CD4-positive, CD25-positive, alpha-beta regulatory T cell (primary cell): ENCODE results near the gene NPR1. TPM values are rescaled to one million over a fixed set of nuclear protein-coding genes. Genes with fewer than 3 reads are reported as not detected.
A peak's percentile ranks its signal among the peaks of the same experiment; 100 is the strongest.

Source experiments
- ATAC-seq, 2 donors: fragments of 150-1000 bp; cut with Tn5 transposase; one replicate each; pipeline ENCODE4 v1.10.0; 2021; ENCODE audit warnings: low read depth in 2 of 2, moderate number of reproducible peaks in 2 of 2, moderate library complexity in 1 of 2
- DNase-seq, 3 donors: peaks; one replicate each; pipeline versions ENCODE4 v3.0.0 to v3.0.0-alpha.2; 2012 to 2022; ENCODE audit warnings: mixed read lengths in 1 of 3
- H3K27ac ChIP-seq: one replicate; pipeline ENCODE4 v1.7.0; 2013; ENCODE audit warnings: mild to moderate bottlenecking, low read length; ENCODE audit not compliant: insufficient read depth, poor library complexity, severe bottlenecking
- H3K27me3 ChIP-seq: one replicate; pipeline ENCODE4 v1.7.0; 2013; ENCODE audit warnings: low read length; ENCODE audit not compliant: control insufficient read depth, insufficient read depth
- H3K36me3 ChIP-seq: one replicate; pipeline ENCODE4 v1.7.0; 2013; ENCODE audit warnings: mild to moderate bottlenecking, low read length, moderate library complexity; ENCODE audit not compliant: control insufficient read depth, insufficient read depth
- H3K4me1 ChIP-seq: 2 replicates; pipeline ENCODE4 v1.7.0; 2013; ENCODE audit warnings: mild to moderate bottlenecking, low read length; ENCODE audit not compliant: insufficient read depth, control insufficient read depth, poor library complexity, severe bottlenecking
- H3K4me3 ChIP-seq: one replicate; pipeline ENCODE4 v1.7.0; 2013; ENCODE audit warnings: low read depth, mild to moderate bottlenecking, low read length, moderate library complexity
- H3K9me3 ChIP-seq, 2 experiments: 1 replicate in 1 of 2; 2 replicates in 1 of 2; pipeline ENCODE4 v1.7.0; 2013; ENCODE audit warnings: low read length in 2 of 2, mild to moderate bottlenecking in 1 of 2, moderate library complexity in 1 of 2; ENCODE audit not compliant: control insufficient read depth in 2 of 2
- H3K27ac Mint-ChIP-seq, 3 donors: one replicate each; pipeline ENCODE4 v1.8.0; 2020 to 2022; ENCODE audit warnings: mild to moderate bottlenecking in 3 of 3, mixed read lengths in 3 of 3, moderate library complexity in 2 of 3
- H3K27me3 Mint-ChIP-seq: one replicate; pipeline ENCODE4 v1.8.0; 2022; ENCODE audit warnings: mild to moderate bottlenecking, mixed read lengths
- H3K36me3 Mint-ChIP-seq: one replicate; pipeline ENCODE4 v1.8.0; 2020; ENCODE audit warnings: mixed read lengths
- H3K4me1 Mint-ChIP-seq, 4 donors: one replicate each; pipeline ENCODE4 v1.8.0; 2020 to 2022; ENCODE audit warnings: mixed read lengths in 4 of 4, mild to moderate bottlenecking in 1 of 4
- H3K4me3 Mint-ChIP-seq, 4 donors: one replicate each; pipeline ENCODE4 v1.8.0; 2020 to 2022; ENCODE audit warnings: mild to moderate bottlenecking in 4 of 4, mixed read lengths in 4 of 4, moderate library complexity in 3 of 4
- H3K9me3 Mint-ChIP-seq, 7 donors: one replicate each; pipeline ENCODE4 v1.8.0; 2020 to 2022; ENCODE audit warnings: mixed read lengths in 7 of 7, mild to moderate bottlenecking in 3 of 7, moderate library complexity in 2 of 7
- polyA plus RNA-seq, 4 donors: library from polyadenylated mRNA; unstranded; fragments of 300-500 nt; fragmentation: Illumina TruSeq; gene quantifications; one replicate each; pipeline ENCODE4 v1.2.3, GENCODE V29; 2021
- total RNA-seq: library from RNA; stranded (reverse); gene quantifications from one replicate; pipeline ENCODE4 v1.2.3, GENCODE V29; 2022

NPR1 gene
- total and polyA plus RNA-seq, 5 donors from 2014 or later = not detected

DNA sequence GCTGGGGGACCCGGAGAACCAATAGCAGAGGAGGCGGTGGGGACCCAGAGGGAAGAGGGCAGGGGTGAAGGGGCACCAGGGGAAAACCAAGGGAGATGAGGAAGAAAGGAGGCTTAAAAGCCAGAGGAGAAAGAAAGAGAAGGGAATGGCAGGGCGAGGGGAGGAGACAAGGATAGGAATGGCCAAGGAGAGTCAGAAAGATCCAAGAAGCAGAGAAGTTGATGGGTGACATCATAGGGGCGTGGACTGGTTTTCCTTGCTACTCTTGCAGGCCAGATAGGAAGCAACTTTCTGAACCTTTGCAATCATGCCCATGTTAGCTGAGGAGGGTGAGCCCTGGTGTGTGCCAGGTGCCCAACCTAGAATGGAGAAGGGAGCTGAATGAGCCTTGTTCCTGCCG lies 5.4 kb downstream of the NPR1 start:
- Mint-ChIP-seq H3K4me1 (peaks cover 0 to 10% (median 0%) of the 10 kb centered on the region in 4 donors), H3K27ac (peak overlapping the region in 1 of 3 donors; percentile 78), H3K36me3 (no peaks in the 10 kb centered on the region), H3K27me3 (peaks cover 54% of the 10 kb centered on the region), H3K9me3 (peaks cover 0 to 1% (median 0%) of the 10 kb centered on the region in 7 donors), H3K4me3 (no peak overlapping the region)
- H3K27ac ChIP-seq = no peak overlapping the region
- H3K9me3 ChIP-seq = no peaks in the 10 kb centered on the region
- no peak overlapping the region for H3K4me3 ChIP-seq
- H3K27me3 ChIP-seq = peaks cover 14% of the 10 kb centered on the region
- DNase-seq (no peak), ATAC-seq (no peak)
- no peaks in the 10 kb centered on the region for H3K36me3 ChIP-seq
- peaks cover 14% of the 10 kb centered on the region for H3K4me1 ChIP-seq

DNA sequence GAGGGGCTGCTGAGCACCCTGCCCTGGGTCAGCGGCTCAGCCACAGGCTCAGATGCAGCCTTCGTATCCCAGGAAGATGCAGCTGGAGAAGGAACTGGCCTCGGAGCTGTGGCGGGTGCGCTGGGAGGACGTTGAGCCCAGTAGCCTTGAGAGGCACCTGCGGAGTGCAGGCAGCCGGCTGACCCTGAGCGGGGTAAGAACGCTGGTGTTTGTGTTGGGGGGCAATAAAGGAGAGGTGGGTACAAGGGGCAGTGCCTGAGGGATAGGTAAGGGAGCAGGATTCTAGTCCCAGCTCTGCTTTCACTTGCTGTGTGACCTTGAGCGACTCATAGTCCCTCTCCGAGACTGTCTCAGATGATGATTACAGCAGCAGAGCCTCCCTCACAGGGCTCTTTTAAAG lies 6.4 kb downstream of the NPR1 start:
- Histone ChIP-seq H3K9me3 (no peaks in the 10 kb centered on the region), H3K27me3 (peaks cover 13% of the 10 kb centered on the region), H3K4me3 (no peak overlapping the region), H3K27ac (no peak overlapping the region), H3K4me1 (peaks cover 3% of the 10 kb centered on the region), H3K36me3 (no peaks in the 10 kb centered on the region)
- no peak overlapping the region for H3K4me3 Mint-ChIP-seq
- DNase-seq (no peak), ATAC-seq (no peak)
- peaks cover 0 to 6% (median 0%) of the 10 kb centered on the region in 4 donors for H3K4me1 Mint-ChIP-seq
- peaks cover 49% of the 10 kb centered on the region for H3K27me3 Mint-ChIP-seq
- no peaks in the 10 kb centered on the region for H3K36me3 Mint-ChIP-seq
- no peak overlapping the region for H3K27ac Mint-ChIP-seq
- peaks cover 0 to 1% (median 0%) of the 10 kb centered on the region in 7 donors for H3K9me3 Mint-ChIP-seq

DNA sequence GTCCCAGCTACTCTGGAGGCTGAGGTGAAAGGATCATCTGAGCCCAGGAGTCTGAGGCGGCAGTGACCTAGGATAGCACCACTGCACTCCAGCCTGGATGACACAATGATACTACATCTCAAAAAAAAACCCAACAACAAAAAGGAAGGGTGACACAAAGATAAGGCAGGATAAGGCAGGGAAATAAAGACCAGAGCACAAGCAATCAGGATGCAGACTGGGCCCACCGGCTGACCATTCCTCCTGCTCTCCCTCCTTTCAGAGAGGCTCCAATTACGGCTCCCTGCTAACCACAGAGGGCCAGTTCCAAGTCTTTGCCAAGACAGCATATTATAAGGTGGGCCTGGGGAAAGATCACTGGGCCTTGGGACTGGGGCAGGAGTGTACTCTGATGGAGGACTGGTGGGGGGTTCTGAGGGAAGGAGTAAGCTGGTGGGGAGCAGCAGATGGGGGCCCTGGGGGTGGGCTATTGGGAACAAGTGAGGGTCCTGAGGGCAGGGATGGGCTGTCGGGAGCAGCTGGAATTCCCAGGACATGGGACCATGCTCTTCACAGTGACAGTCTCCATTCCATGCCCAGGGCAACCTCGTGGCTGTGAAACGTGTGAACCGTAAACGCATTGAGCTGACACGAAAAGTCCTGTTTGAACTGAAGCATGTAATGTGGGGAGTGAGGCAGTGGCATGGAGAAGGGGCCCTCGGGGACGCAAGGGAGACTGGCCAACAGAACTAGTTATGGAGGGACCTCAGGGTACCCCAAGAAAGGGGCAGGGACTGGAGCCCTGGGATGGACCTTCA lies 7.3 kb downstream of the NPR1 start:
- no peak overlapping the region for H3K4me3 Mint-ChIP-seq
- no peaks in the 10 kb centered on the region for H3K36me3 ChIP-seq
- peaks cover 41% of the 10 kb centered on the region for H3K27me3 Mint-ChIP-seq
- H3K9me3 ChIP-seq = no peaks in the 10 kb centered on the region
- H3K4me1 ChIP-seq = peaks cover 3% of the 10 kb centered on the region
- H3K27me3 ChIP-seq = peaks cover 6% of the 10 kb centered on the region
- H3K4me1 Mint-ChIP-seq = peaks cover 0 to 3% (median 0%) of the 10 kb centered on the region in 4 donors
- H3K36me3 Mint-ChIP-seq = no peaks in the 10 kb centered on the region
- H3K9me3 Mint-ChIP-seq = peaks cover 0 to 1% (median 0%) of the 10 kb centered on the region in 7 donors
- H3K27ac Mint-ChIP-seq = no peak overlapping the region
- H3K4me3 ChIP-seq = no peak overlapping the region
- DNase-seq (no peak), ATAC-seq (no peak)
- no peak overlapping the region for H3K27ac ChIP-seq

DNA sequence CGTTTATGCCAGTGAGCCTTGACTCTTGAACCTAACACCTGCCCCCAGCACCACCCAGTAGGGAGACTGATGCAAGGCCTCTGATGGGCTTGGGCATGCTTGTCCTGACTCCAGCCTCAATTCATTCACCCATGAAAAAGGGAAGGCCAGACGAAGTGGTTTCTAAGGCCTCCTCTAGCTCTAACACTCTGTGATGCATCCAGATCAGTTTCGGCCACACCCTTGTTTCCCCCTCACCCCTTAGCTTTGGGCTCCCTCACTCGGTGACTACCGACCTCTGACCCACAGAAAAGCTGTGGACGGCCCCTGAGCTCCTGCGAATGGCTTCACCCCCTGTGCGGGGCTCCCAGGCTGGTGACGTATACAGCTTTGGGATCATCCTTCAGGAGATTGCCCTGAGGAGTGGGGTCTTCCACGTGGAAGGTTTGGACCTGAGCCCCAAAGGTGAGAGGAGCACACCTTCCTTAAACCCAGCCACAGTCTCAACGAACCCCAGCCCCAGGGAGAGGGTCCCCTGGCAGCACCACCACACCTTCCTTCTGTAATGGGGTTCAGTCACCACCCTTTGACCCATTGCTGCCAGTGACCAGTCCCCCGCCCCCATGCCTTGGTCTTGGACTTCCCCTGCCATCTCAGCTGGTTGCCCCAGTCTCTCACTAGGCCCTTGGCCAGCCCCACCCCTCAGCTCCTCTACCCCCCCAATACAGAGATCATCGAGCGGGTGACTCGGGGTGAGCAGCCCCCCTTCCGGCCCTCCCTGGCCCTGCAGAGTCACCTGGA lies 9.0 kb downstream of the NPR1 start:
- Mint-ChIP-seq H3K27me3 (peaks cover 25% of the 10 kb centered on the region), H3K4me1 (peaks cover 0 to 7% (median 0%) of the 10 kb centered on the region in 4 donors), H3K27ac (no peak overlapping the region), H3K9me3 (peaks cover 0 to 1% (median 0%) of the 10 kb centered on the region in 7 donors), H3K36me3 (no peaks in the 10 kb centered on the region), H3K4me3 (no peak overlapping the region)
- no peak for ATAC-seq
- H3K27ac ChIP-seq = no peak overlapping the region
- H3K9me3 ChIP-seq = no peaks in the 10 kb centered on the region
- peaks cover 6% of the 10 kb centered on the region for H3K4me1 ChIP-seq
- H3K27me3 ChIP-seq = peaks cover 4% of the 10 kb centered on the region
- H3K4me3 ChIP-seq = no peak overlapping the region
- DNase-seq = no peak
- H3K36me3 ChIP-seq = no peaks in the 10 kb centered on the region

DNA sequence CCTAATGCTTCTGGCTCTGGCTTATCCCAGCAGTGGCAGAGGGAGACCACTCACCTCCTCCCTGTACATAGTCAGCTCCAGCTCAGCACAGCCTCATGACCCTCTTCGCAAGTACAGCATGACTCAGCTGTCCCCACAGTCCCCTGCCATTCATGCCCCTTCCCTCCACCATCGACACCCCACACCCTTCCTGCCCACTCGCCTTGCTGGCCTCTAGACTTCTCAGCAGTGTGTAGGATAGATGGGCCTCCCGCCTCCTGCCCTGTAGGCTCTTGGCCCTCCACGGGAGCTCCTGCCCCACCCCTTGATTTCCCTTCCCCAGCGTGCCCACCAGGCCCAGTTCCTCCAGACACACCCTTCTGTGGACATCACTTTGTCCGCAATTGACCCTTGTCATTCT lies 9.8 kb downstream of the NPR1 start:
- Mint-ChIP-seq H3K9me3 (peaks cover 0 to 1% (median 0%) of the 10 kb centered on the region in 7 donors), H3K4me1 (peaks cover 0 to 7% (median 0%) of the 10 kb centered on the region in 4 donors), H3K4me3 (no peak overlapping the region), H3K27ac (peak overlapping the region in 1 of 3 donors; percentile 28), H3K27me3 (peaks cover 26% of the 10 kb centered on the region), H3K36me3 (no peaks in the 10 kb centered on the region)
- H3K27me3 ChIP-seq = peaks cover 4% of the 10 kb centered on the region
- no peak overlapping the region for H3K27ac ChIP-seq
- no peak for ATAC-seq
- no peak for DNase-seq
- H3K9me3 ChIP-seq = no peaks in the 10 kb centered on the region
- H3K36me3 ChIP-seq = no peaks in the 10 kb centered on the region
- peaks cover 6% of the 10 kb centered on the region for H3K4me1 ChIP-seq
- H3K4me3 ChIP-seq = no peak overlapping the region

DNA sequence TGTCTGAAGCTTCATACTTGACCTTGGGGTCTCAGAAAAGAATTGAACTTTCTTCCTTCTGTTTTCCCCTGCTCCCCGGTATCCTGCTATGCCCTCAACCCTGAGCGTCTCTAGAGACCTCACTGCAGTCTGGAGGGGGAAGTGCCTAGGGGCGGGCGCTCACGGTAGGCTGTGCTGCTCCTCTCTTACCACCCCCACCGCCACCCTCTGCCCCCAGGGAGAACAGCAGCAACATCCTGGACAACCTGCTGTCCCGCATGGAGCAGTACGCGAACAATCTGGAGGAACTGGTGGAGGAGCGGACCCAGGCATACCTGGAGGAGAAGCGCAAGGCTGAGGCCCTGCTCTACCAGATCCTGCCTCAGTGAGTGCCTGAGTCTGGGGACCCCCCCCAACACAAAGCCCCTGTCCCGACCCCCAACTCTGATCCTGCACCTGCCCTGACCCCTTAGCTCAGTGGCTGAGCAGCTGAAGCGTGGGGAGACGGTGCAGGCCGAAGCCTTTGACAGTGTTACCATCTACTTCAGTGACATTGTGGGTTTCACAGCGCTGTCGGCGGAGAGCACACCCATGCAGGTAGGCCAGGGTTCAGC lies 10.3 kb downstream of the NPR1 start:
- ATAC-seq (no peak), DNase-seq (no peak)
- Mint-ChIP-seq H3K4me3 (no peak overlapping the region), H3K4me1 (peaks cover 0 to 7% (median 0%) of the 10 kb centered on the region in 4 donors), H3K36me3 (no peaks in the 10 kb centered on the region), H3K9me3 (no peaks in the 10 kb centered on the region), H3K27me3 (peaks cover 28% of the 10 kb centered on the region), H3K27ac (peak overlapping the region in 1 of 3 donors; percentile 28)
- H3K4me3 ChIP-seq = no peak overlapping the region
- H3K27me3 ChIP-seq = peaks cover 3% of the 10 kb centered on the region
- no peaks in the 10 kb centered on the region for H3K9me3 ChIP-seq
- H3K27ac ChIP-seq = no peak overlapping the region
- peaks cover 6% of the 10 kb centered on the region for H3K4me1 ChIP-seq
- no peaks in the 10 kb centered on the region for H3K36me3 ChIP-seq

DNA sequence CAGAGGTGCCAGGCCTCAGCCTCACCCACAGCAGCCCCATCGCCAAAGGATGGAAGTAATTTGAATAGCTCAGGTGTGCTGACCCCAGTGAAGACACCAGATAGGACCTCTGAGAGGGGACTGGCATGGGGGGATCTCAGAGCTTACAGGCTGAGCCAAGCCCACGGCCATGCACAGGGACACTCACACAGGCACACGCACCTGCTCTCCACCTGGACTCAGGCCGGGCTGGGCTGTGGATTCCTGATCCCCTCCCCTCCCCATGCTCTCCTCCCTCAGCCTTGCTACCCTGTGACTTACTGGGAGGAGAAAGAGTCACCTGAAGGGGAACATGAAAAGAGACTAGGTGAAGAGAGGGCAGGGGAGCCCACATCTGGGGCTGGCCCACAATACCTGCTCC lies 15.0 kb downstream of the NPR1 start:
- peaks cover 0 to 7% (median 2%) of the 10 kb centered on the region in 4 donors for H3K4me1 Mint-ChIP-seq
- no peaks in the 10 kb centered on the region for H3K36me3 ChIP-seq
- no peaks in the 10 kb centered on the region for H3K9me3 ChIP-seq
- peaks cover 0 to 1% (median 0%) of the 10 kb centered on the region in 7 donors for H3K9me3 Mint-ChIP-seq
- peaks cover 6% of the 10 kb centered on the region for H3K4me1 ChIP-seq
- H3K27me3 ChIP-seq = no peaks in the 10 kb centered on the region
- H3K27me3 Mint-ChIP-seq = peaks cover 13% of the 10 kb centered on the region
- no peak overlapping the region for H3K4me3 ChIP-seq
- no peak overlapping the region for H3K27ac ChIP-seq
- H3K4me3 Mint-ChIP-seq = no peak overlapping the region
- ATAC-seq = no peak
- H3K27ac Mint-ChIP-seq = no peak overlapping the region
- no peaks in the 10 kb centered on the region for H3K36me3 Mint-ChIP-seq
- no peak for DNase-seq
